ENCODE measurements around the gene C1orf226.

The C1orf226 gene

DNA sequence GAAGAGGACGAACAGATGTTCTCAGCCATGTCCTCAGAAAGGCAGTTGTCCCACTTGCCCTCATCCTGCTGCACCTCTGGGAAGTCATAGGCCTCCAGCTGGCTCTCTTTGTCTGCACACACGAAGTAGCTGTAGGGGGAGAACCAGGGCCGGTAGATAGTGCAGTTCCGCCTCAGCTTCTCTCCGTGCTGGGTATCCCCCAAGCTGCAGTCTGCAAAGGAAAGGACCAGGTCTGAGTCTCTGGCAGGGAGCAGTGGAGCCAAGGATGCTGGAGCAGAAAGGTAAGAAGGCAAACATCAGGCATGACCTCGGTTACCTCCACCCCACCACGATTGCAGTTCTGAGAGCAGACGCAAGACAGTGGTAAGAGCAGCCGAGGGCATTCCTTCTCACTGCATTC, 7.1 kb upstream of the C1orf226 start:
- Histone ChIP-seq H3K4me1 (ENCODE audit: control insufficient read depth, insufficient read depth, low read length) (no peaks in the 10 kb centered on the region), H3K9ac (ENCODE audit: low read length) (no peak overlapping the region), H3K27me3 (replicated peaks; ENCODE audit: control insufficient read depth, insufficient read depth, low read length) (peaks cover 3% of the 10 kb centered on the region), H3K4me3 (ENCODE audit: low read length) (no peak overlapping the region), H3K36me3 (ENCODE audit: control insufficient read depth, insufficient read depth, low read length, severe bottlenecking) (no peaks in the 10 kb centered on the region), H3K9me3 (ENCODE audit: control insufficient read depth, low read length) (no peaks in the 10 kb centered on the region)
- DNase-seq (ENCODE audit: low read depth): no peak

GRCh38 chr1:162375463-162375862, 6.1 kb upstream of the C1orf226 start:
- H3K4me1 ChIP-seq (ENCODE audit: control insufficient read depth, insufficient read depth, low read length): no peaks in the 10 kb centered on the region
- no peak overlapping the region for H3K9ac ChIP-seq (ENCODE audit: low read length)
- no peak for DNase-seq (ENCODE audit: low read depth)
- peaks cover 3% of the 10 kb centered on the region for H3K27me3 ChIP-seq (replicated peaks; ENCODE audit: control insufficient read depth, insufficient read depth, low read length)
- H3K36me3 ChIP-seq (ENCODE audit: control insufficient read depth, insufficient read depth, low read length, severe bottlenecking): no peaks in the 10 kb centered on the region
- H3K9me3 ChIP-seq (ENCODE audit: control insufficient read depth, low read length): no peaks in the 10 kb centered on the region
- H3K4me3 ChIP-seq (ENCODE audit: low read length): no peak overlapping the region

GRCh38 chr1:162376691-162377090, 4.8 kb upstream of the C1orf226 start, which contains the start of gene SPATA46:
SPATA46 (minus strand) TSS chr1:162376854; CDS start chr1:162376790, 64 bp downstream.
- Histone ChIP-seq H3K4me3 (ENCODE audit: low read length) (no peak within 1 kb of the TSS), H3K4me1 (ENCODE audit: control insufficient read depth, insufficient read depth, low read length) (no peaks in the 10 kb centered on the region), H3K9ac (ENCODE audit: low read length) (no peak within 1 kb of the TSS), H3K36me3 (ENCODE audit: control insufficient read depth, insufficient read depth, low read length, severe bottlenecking) (no peaks in the 10 kb centered on the region), H3K27me3 (replicated peaks; ENCODE audit: control insufficient read depth, insufficient read depth, low read length) (peaks cover 3% of the 10 kb centered on the region), H3K9me3 (ENCODE audit: control insufficient read depth, low read length) (no peaks in the 10 kb centered on the region)
- no peak for DNase-seq (ENCODE audit: low read depth)

DNA sequence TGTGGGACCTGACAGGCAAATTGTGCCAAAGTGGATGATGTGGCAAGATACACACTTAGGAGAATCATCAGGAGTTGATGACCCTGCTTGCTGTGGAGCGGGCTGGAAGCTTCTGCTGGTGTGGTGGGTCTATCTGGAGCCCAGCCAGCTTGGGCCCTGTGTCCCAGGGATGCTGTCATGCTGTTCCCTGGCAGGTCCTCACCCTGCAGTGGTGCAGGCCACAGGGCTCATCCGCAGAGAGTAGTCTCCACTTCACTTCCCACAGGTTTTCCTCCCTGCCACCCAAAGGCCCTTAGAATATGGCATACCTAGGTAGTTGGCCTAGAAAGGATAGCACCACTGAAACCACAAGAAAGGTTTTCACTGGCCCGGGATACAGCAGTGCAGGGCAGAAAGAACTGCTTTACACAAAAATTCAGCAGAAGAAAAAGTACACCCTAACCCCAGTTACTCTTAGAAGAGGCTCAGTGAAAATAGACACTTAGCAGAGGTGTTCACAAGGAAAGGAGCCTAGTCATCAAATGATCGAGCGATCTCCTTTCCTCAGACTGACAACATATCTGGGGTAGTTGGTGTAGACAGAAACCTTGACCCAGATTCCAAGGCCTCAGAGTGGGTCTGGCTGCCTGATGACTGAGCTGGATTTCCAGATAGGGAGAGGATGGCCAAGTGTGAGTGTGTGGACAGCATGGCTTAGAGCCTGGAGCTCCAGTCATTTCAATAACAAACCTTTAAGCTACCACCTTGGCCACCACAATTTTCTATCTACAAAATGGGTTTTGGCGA, 1.3 kb upstream of the C1orf226 start:
- Histone ChIP-seq H3K4me3 (ENCODE audit: low read length) (no peak overlapping the region), H3K9ac (ENCODE audit: low read length) (no peak overlapping the region), H3K9me3 (ENCODE audit: control insufficient read depth, low read length) (no peaks in the 10 kb centered on the region), H3K4me1 (ENCODE audit: control insufficient read depth, insufficient read depth, low read length) (no peaks in the 10 kb centered on the region), H3K27me3 (replicated peaks; ENCODE audit: control insufficient read depth, insufficient read depth, low read length) (peaks cover 3% of the 10 kb centered on the region), H3K36me3 (ENCODE audit: control insufficient read depth, insufficient read depth, low read length, severe bottlenecking) (no peaks in the 10 kb centered on the region)
- DNase-seq (ENCODE audit: low read depth): no peak

GRCh38 chr1:162381941-162382750, 618 bp downstream of the C1orf226 start:
- no peaks in the 10 kb centered on the region for H3K36me3 ChIP-seq (ENCODE audit: control insufficient read depth, insufficient read depth, low read length, severe bottlenecking)
- H3K4me1 ChIP-seq (ENCODE audit: control insufficient read depth, insufficient read depth, low read length): no peaks in the 10 kb centered on the region
- H3K9ac ChIP-seq (ENCODE audit: low read length): no peak overlapping the region
- no peak overlapping the region for H3K4me3 ChIP-seq (ENCODE audit: low read length)
- no peak for DNase-seq (ENCODE audit: low read depth)
- H3K27me3 ChIP-seq (replicated peaks; ENCODE audit: control insufficient read depth, insufficient read depth, low read length): peaks cover 3% of the 10 kb centered on the region
- H3K9me3 ChIP-seq (ENCODE audit: control insufficient read depth, low read length): no peaks in the 10 kb centered on the region

GRCh38 chr1:162383091-162383490, 1.6 kb downstream of the C1orf226 start:
- no peaks in the 10 kb centered on the region for H3K36me3 ChIP-seq (ENCODE audit: control insufficient read depth, insufficient read depth, low read length, severe bottlenecking)
- H3K4me1 ChIP-seq (ENCODE audit: control insufficient read depth, insufficient read depth, low read length): peaks cover 5% of the 10 kb centered on the region
- H3K4me3 ChIP-seq (ENCODE audit: low read length): no peak overlapping the region
- H3K27me3 ChIP-seq (replicated peaks; ENCODE audit: control insufficient read depth, insufficient read depth, low read length): peaks cover 3% of the 10 kb centered on the region
- no peaks in the 10 kb centered on the region for H3K9me3 ChIP-seq (ENCODE audit: control insufficient read depth, low read length)
- H3K9ac ChIP-seq (ENCODE audit: low read length): no peak overlapping the region
- no peak for DNase-seq (ENCODE audit: low read depth)

DNA sequence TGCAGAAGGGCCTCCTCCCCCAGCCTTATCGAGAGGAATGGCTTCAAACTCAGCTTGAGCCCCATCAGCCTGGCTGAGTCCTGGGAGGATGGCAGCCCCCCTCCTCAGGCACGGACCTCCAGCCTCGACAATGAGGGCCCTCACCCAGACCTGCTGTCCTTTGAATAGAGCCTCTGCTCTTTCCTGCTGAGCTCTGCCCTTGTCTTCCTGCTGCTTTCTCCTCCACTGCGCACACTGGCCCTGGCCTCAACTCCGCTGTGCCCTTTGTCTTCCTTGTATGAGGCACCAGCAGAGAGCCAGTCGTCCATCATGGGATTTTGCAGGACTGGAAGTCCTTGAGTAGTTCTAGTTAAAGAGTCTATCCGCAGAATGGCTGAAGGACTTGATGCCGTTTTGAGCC, 2.0 kb downstream of the C1orf226 start:
- Histone ChIP-seq H3K36me3 (ENCODE audit: control insufficient read depth, insufficient read depth, low read length, severe bottlenecking) (no peaks in the 10 kb centered on the region), H3K9ac (ENCODE audit: low read length) (no peak overlapping the region), H3K4me3 (ENCODE audit: low read length) (no peak overlapping the region), H3K27me3 (replicated peaks; ENCODE audit: control insufficient read depth, insufficient read depth, low read length) (no peaks in the 10 kb centered on the region), H3K4me1 (ENCODE audit: control insufficient read depth, insufficient read depth, low read length) (peaks cover 9% of the 10 kb centered on the region), H3K9me3 (ENCODE audit: control insufficient read depth, low read length) (no peaks in the 10 kb centered on the region)
- no peak for DNase-seq (ENCODE audit: low read depth)

DNA sequence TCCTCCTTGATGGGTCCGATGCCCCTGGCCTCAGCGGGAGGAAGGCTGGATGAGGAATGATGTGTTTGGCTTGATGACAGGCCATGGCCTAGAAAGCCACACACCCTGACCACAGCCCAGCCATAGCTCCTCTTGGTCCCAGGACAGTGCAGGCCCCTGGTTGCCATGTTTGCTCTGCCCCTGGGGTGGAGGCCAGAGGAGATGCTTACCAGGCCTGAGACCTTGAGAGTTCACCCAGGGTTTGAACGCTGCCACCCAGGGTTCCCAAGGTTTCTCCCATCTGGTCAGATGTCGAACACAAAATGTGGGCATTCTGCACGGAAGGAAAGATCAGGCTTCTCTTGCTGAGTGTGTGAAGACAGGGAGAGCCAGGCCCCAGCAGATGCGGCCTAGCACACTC, 2.6 kb downstream of the C1orf226 start:
- DNase-seq (ENCODE audit: low read depth): no peak

DNA sequence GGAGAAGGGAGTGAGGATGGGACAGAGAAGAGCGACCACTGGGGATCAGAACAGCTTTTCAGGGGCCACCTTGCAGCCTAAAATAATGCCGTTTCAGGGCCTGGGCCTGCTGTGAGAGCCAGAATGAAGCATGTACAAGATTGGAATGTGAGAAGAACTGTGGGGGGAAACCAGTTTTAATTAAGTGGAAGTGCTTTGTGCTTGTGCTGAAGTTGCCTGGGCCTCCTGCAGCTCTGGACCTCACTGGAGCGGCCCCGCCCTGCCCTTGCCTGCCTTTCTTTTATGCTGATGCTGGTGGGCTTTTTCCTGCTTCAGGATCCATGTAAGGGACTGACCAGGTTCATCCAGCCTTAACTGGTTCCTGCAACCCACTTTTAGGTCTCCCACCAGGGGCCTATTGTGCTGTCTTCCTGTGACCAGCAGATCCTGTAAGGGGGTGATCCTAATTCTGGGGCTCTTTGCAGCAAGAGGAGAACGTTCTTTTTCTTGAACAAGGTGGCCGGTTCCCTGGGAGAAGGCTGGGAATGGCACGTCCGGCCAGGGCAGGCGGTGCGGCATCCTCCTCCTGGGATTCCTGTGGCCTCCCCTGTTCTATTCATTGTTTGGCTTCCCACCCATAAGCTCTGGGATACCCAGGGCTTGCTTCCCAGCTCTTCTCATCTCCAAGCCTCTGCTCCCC, 3.2 kb downstream of the C1orf226 start:
- no peak overlapping the region for H3K9ac ChIP-seq (ENCODE audit: low read length)
- H3K4me1 ChIP-seq (ENCODE audit: control insufficient read depth, insufficient read depth, low read length): peaks cover 21% of the 10 kb centered on the region
- no peak overlapping the region for H3K4me3 ChIP-seq (ENCODE audit: low read length)
- no peaks in the 10 kb centered on the region for H3K27me3 ChIP-seq (replicated peaks; ENCODE audit: control insufficient read depth, insufficient read depth, low read length)
- no peak for DNase-seq (ENCODE audit: low read depth)
- H3K9me3 ChIP-seq (ENCODE audit: control insufficient read depth, low read length): no peaks in the 10 kb centered on the region
- no peaks in the 10 kb centered on the region for H3K36me3 ChIP-seq (ENCODE audit: control insufficient read depth, insufficient read depth, low read length, severe bottlenecking)

More for the DNA sequence above, 2.6 kb downstream of the C1orf226 start:
- H3K4me3 ChIP-seq (ENCODE audit: low read length): no peak overlapping the region
- no peaks in the 10 kb centered on the region for H3K27me3 ChIP-seq (replicated peaks; ENCODE audit: control insufficient read depth, insufficient read depth, low read length)
- no peaks in the 10 kb centered on the region for H3K9me3 ChIP-seq (ENCODE audit: control insufficient read depth, low read length)
- H3K4me1 ChIP-seq (ENCODE audit: control insufficient read depth, insufficient read depth, low read length): peaks cover 15% of the 10 kb centered on the region
- H3K9ac ChIP-seq (ENCODE audit: low read length): no peak overlapping the region
- no peaks in the 10 kb centered on the region for H3K36me3 ChIP-seq (ENCODE audit: control insufficient read depth, insufficient read depth, low read length, severe bottlenecking)

GRCh38 chr1:162385280-162385623, 3.7 kb downstream of the C1orf226 start:
- no peak overlapping the region for H3K4me3 ChIP-seq (ENCODE audit: low read length)
- no peak overlapping the region for H3K9ac ChIP-seq (ENCODE audit: low read length)
- peaks cover 23% of the 10 kb centered on the region for H3K4me1 ChIP-seq (ENCODE audit: control insufficient read depth, insufficient read depth, low read length)
- DNase-seq (ENCODE audit: low read depth): no peak
- H3K36me3 ChIP-seq (ENCODE audit: control insufficient read depth, insufficient read depth, low read length, severe bottlenecking): no peaks in the 10 kb centered on the region
- H3K27me3 ChIP-seq (replicated peaks; ENCODE audit: control insufficient read depth, insufficient read depth, low read length): no peaks in the 10 kb centered on the region
- no peaks in the 10 kb centered on the region for H3K9me3 ChIP-seq (ENCODE audit: control insufficient read depth, low read length)

DNA sequence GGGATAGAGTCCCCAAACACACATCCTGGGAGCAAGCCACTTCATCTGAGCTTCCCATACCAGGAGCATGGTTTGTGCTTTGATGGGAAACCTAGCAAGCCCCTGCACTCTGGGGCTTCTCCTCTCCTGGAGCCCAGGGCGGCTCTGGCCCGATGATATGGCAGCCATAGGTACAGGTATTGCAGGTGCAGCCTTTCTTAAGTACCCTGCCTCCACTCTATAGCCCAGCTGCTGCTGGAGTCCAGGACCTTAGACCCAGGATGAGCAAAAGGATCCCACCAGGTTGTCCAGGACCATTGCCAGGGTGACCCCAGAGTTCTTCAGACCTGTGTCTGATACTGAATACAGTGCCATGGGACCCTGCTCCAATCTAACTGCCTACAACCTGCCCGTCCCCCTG, 4.2 kb downstream of the C1orf226 start:
- Histone ChIP-seq H3K9ac (ENCODE audit: low read length) (no peak overlapping the region), H3K9me3 (ENCODE audit: control insufficient read depth, low read length) (no peaks in the 10 kb centered on the region), H3K4me3 (ENCODE audit: low read length) (no peak overlapping the region), H3K27me3 (replicated peaks; ENCODE audit: control insufficient read depth, insufficient read depth, low read length) (no peaks in the 10 kb centered on the region), H3K36me3 (ENCODE audit: control insufficient read depth, insufficient read depth, low read length, severe bottlenecking) (no peaks in the 10 kb centered on the region), H3K4me1 (ENCODE audit: control insufficient read depth, insufficient read depth, low read length) (peaks cover 23% of the 10 kb centered on the region)
- no peak for DNase-seq (ENCODE audit: low read depth)

All from adipocyte (in vitro differentiated cells).